Measurements from ENCODE around the gene EXD3.

Gene EXD3

GRCh38 chr9:137311986-137312851 lies 110.7 kb downstream of the EXD3 start:
- DNase-seq: no peak
- no peak overlapping the region for H3K27ac Mint-ChIP-seq
- H3K4me1 Mint-ChIP-seq: peaks cover 28% of the 10 kb centered on the region
- TF ChIP-seq CTCF (IDR thresholded peaks at IDR 0.05): no peak
- H3K36me3 Mint-ChIP-seq (ENCODE audit: low read depth): no peaks in the 10 kb centered on the region
- H3K27me3 Mint-ChIP-seq (ENCODE audit: low read depth, poor library complexity): no peaks in the 10 kb centered on the region
- no peak overlapping the region for H3K4me3 Mint-ChIP-seq
- no peaks in the 10 kb centered on the region for H3K9me3 Mint-ChIP-seq

- H3K27ac Mint-ChIP-seq: no peak overlapping the region
- no peaks in the 10 kb centered on the region for H3K27me3 Mint-ChIP-seq (ENCODE audit: low read depth, poor library complexity)
- no peak for DNase-seq
- H3K9me3 Mint-ChIP-seq: no peaks in the 10 kb centered on the region
- no peak for TF ChIP-seq CTCF (IDR thresholded peaks at IDR 0.05)
- H3K4me1 Mint-ChIP-seq: peaks cover 36% of the 10 kb centered on the region
- H3K4me3 Mint-ChIP-seq: no peak overlapping the region
- H3K36me3 Mint-ChIP-seq (ENCODE audit: low read depth): no peaks in the 10 kb centered on the region
Measured at GRCh38 chr9:137311171-137311985, 111.6 kb downstream of the EXD3 start.

- H3K4me3 Mint-ChIP-seq: no peak overlapping the region
- no peak for DNase-seq
- no peaks in the 10 kb centered on the region for H3K9me3 Mint-ChIP-seq
- no peaks in the 10 kb centered on the region for H3K36me3 Mint-ChIP-seq (ENCODE audit: low read depth)
- no peaks in the 10 kb centered on the region for H3K27me3 Mint-ChIP-seq (ENCODE audit: low read depth, poor library complexity)
- TF ChIP-seq CTCF (IDR thresholded peaks at IDR 0.05): no peak
- no peak overlapping the region for H3K27ac Mint-ChIP-seq
- H3K4me1 Mint-ChIP-seq: peaks cover 39% of the 10 kb centered on the region
Measured at GRCh38 chr9:137310189-137311052, 112.5 kb downstream of the EXD3 start.

- no peak for DNase-seq
- Mint-ChIP-seq H3K4me3 (no peak overlapping the region), H3K4me1 (peaks cover 48% of the 10 kb centered on the region), H3K27me3 (ENCODE audit: low read depth, poor library complexity) (no peaks in the 10 kb centered on the region), H3K9me3 (no peaks in the 10 kb centered on the region), H3K27ac (no peak overlapping the region), H3K36me3 (ENCODE audit: low read depth) (no peaks in the 10 kb centered on the region)
- TF ChIP-seq CTCF (IDR thresholded peaks at IDR 0.05): no peak
Measured at GRCh38 chr9:137309368-137310188, 113.4 kb downstream of the EXD3 start.

GRCh38 chr9:137308057-137308619 lies 114.8 kb downstream of the EXD3 start:
- Mint-ChIP-seq H3K4me3 (no peak overlapping the region), H3K9me3 (no peaks in the 10 kb centered on the region), H3K36me3 (ENCODE audit: low read depth) (no peaks in the 10 kb centered on the region), H3K27ac (no peak overlapping the region), H3K27me3 (ENCODE audit: low read depth, poor library complexity) (no peaks in the 10 kb centered on the region), H3K4me1 (peaks cover 46% of the 10 kb centered on the region)
- DNase-seq: no peak
- TF ChIP-seq CTCF (IDR thresholded peaks at IDR 0.05): no peak
